HepG2 (cell line): ENCODE results near the gene RNF40. TPM values are rescaled to one million over a fixed set of nuclear protein-coding genes. Genes with fewer than 3 reads are reported as not detected.

Experiments used
- HMG20B ChIP-seq: conservative IDR thresholded peaks from 2 replicates; pipeline ENCODE4 v1.6.1; 2016; ENCODE audit warnings: missing genetic modification reagents, missing compliant biosample characterization
- MTF1 ChIP-seq: sonication (generic); formaldehyde crosslinking; IDR thresholded peaks from 2 replicates; pipeline ENCODE4 v1.5.0; 2020; ENCODE audit warnings: missing genetic modification reagents
- SMC3 ChIP-seq: IDR thresholded peaks from 2 replicates; pipeline ENCODE4 v1.6.1; 2011; ENCODE audit warnings: low read length, improper control_type of control experiment
- SOX5 ChIP-seq: IDR thresholded peaks from 2 replicates; pipeline ENCODE4 v1.6.1; 2016; ENCODE audit warnings: borderline replicate concordance
- THYN1 ChIP-seq: sonication (generic); formaldehyde crosslinking; IDR thresholded peaks from 2 replicates; pipeline ENCODE4 v1.8.1; 2023; ENCODE audit warnings: low read depth, mild to moderate bottlenecking, moderate library complexity, missing genetic modification reagents, borderline replicate concordance
- ZBTB26 ChIP-seq: IDR thresholded peaks from 2 replicates; pipeline ENCODE4 v1.6.1; 2016; ENCODE audit warnings: missing compliant biosample characterization, missing genetic modification reagents, borderline replicate concordance
- ZNF142 ChIP-seq: sonication (generic); formaldehyde crosslinking; IDR thresholded peaks from 2 replicates; pipeline ENCODE4 v1.4.0; 2020; ENCODE audit warnings: missing genetic modification reagents
- ZNF639 ChIP-seq: conservative IDR thresholded peaks from 2 replicates; pipeline ENCODE4 v1.6.1; 2018; ENCODE audit warnings: missing genetic modification reagents
- ZNF713 ChIP-seq: sonication (generic); formaldehyde crosslinking; IDR thresholded peaks from 2 replicates; pipeline ENCODE4 v1.4.0; 2020; ENCODE audit warnings: mild to moderate bottlenecking, missing genetic modification reagents
- ZNF788 ChIP-seq: sonication (generic); formaldehyde crosslinking; IDR thresholded peaks from 2 replicates; pipeline ENCODE4 v1.5.0; 2020; ENCODE audit warnings: mild to moderate bottlenecking, missing genetic modification reagents, borderline replicate concordance
- polyA plus RNA-seq, 8 experiments: library from polyadenylated mRNA; depleted of rRNA in 3 of 8; stranded (reverse) in 7 of 8; unstranded in 1 of 8; fragments of >200 nt; fragmentation: Illumina TruSeq in 4 of 8; extraction: Trizol in 4 of 8; gene quantifications; 2 replicates each; pipeline versions ENCODE4 v1.2.1 to v1.2.3, GENCODE V29; 2011 to 2016; ENCODE audit warnings: low read depth in 4 of 8, missing spikeins in 1 of 8, mixed read lengths in 1 of 8; ENCODE audit not compliant: insufficient read depth in 1 of 8
- total RNA-seq, 5 experiments: library from RNA; depleted of rRNA; stranded (reverse); fragments of >200 nt; fragmentation: Illumina TruSeq; extraction: Trizol; gene quantifications; 2 replicates each; pipeline ENCODE4 v1.2.3, GENCODE V29; 2016; ENCODE audit warnings: low read depth in 1 of 5
- TF ChIP-seq, protein P1 (sequence below): sonication (generic); formaldehyde crosslinking; IDR thresholded peaks from 2 replicates; pipeline ENCODE4 v1.4.0; 2020; ENCODE audit warnings: missing genetic modification reagents
- TF ChIP-seq, protein P2 (sequence below), 2 experiments: IDR thresholded peaks; 2 replicates each; pipeline ENCODE4 v1.6.1; 2011 to 2012; ENCODE audit warnings: low read length in 2 of 2, borderline replicate concordance in 1 of 2, low read depth in 1 of 2, mild to moderate bottlenecking in 1 of 2, moderate library complexity in 1 of 2
- TF ChIP-seq, protein P3 (sequence below): sonication (generic); formaldehyde crosslinking; IDR thresholded peaks from 2 replicates; pipeline ENCODE4 v1.8.0; 2022; ENCODE audit warnings: mild to moderate bottlenecking, missing genetic modification reagents, moderate library complexity

The RNF40 gene
- total and polyA plus RNA-seq, 2 of the 13 experiments (the other 11 are each of a cell fraction or from before 2014, with no cell fraction given): 84.0 to 85.6 TPM

GRCh38 chr16:30786936-30787612, 25.0 kb downstream of the RNF40 start, which contains the start of gene ZNF629 (continued):
- no peak for TF ChIP-seq ZNF142 (CRISPR knock-in tag)
- TF ChIP-seq SOX5 (CRISPR knock-in tag): peak; percentile 35; the same call in 1 of the 2 replicates
- TF ChIP-seq MTF1: no peak
- TF ChIP-seq, protein P1, sequence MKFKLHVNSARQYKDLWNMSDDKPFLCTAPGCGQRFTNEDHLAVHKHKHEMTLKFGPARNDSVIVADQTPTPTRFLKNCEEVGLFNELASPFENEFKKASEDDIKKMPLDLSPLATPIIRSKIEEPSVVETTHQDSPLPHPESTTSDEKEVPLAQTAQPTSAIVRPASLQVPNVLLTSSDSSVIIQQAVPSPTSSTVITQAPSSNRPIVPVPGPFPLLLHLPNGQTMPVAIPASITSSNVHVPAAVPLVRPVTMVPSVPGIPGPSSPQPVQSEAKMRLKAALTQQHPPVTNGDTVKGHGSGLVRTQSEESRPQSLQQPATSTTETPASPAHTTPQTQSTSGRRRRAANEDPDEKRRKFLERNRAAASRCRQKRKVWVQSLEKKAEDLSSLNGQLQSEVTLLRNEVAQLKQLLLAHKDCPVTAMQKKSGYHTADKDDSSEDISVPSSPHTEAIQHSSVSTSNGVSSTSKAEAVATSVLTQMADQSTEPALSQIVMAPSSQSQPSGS (CRISPR knock-in tag): peak; percentile 73
- TF ChIP-seq, protein P2, sequence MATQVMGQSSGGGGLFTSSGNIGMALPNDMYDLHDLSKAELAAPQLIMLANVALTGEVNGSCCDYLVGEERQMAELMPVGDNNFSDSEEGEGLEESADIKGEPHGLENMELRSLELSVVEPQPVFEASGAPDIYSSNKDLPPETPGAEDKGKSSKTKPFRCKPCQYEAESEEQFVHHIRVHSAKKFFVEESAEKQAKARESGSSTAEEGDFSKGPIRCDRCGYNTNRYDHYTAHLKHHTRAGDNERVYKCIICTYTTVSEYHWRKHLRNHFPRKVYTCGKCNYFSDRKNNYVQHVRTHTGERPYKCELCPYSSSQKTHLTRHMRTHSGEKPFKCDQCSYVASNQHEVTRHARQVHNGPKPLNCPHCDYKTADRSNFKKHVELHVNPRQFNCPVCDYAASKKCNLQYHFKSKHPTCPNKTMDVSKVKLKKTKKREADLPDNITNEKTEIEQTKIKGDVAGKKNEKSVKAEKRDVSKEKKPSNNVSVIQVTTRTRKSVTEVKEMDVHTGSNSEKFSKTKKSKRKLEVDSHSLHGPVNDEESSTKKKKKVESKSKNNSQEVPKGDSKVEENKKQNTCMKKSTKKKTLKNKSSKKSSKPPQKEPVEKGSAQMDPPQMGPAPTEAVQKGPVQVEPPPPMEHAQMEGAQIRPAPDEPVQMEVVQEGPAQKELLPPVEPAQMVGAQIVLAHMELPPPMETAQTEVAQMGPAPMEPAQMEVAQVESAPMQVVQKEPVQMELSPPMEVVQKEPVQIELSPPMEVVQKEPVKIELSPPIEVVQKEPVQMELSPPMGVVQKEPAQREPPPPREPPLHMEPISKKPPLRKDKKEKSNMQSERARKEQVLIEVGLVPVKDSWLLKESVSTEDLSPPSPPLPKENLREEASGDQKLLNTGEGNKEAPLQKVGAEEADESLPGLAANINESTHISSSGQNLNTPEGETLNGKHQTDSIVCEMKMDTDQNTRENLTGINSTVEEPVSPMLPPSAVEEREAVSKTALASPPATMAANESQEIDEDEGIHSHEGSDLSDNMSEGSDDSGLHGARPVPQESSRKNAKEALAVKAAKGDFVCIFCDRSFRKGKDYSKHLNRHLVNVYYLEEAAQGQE (IDR thresholded peaks at IDR 0.05; ENCODE audit: borderline replicate concordance in 1 of 2, low read depth in 1 of 2, low read length in 2 of 2): peak in 1 of 2 experiments; percentile 81; a peak in 2 of 4 replicates
- peak; percentile 93; the same call in 1 of the 2 replicates for TF ChIP-seq ZNF788 (CRISPR knock-in tag)
- TF ChIP-seq THYN1 (CRISPR knock-in tag): no peak
- TF ChIP-seq ZNF713: no peak
- no peak; the same call in 1 of the 2 replicates for TF ChIP-seq ZNF639 (CRISPR knock-in tag)
- no peak; the same call in 1 of the 2 replicates for TF ChIP-seq SMC3
- TF ChIP-seq HMG20B: peak; percentile 31
- TF ChIP-seq ZBTB26 (CRISPR knock-in tag): peak; percentile 69
- TF ChIP-seq, protein P3, sequence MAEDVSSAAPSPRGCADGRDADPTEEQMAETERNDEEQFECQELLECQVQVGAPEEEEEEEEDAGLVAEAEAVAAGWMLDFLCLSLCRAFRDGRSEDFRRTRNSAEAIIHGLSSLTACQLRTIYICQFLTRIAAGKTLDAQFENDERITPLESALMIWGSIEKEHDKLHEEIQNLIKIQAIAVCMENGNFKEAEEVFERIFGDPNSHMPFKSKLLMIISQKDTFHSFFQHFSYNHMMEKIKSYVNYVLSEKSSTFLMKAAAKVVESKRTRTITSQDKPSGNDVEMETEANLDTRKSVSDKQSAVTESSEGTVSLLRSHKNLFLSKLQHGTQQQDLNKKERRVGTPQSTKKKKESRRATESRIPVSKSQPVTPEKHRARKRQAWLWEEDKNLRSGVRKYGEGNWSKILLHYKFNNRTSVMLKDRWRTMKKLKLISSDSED (CRISPR knock-in tag): no peak
